Erythroblast (primary cell): ENCODE measurements around the gene CPN1.

Experiments
- GATA1 ChIP-seq: IDR thresholded peaks from 2 replicates; pipeline ENCODE4 v1.6.1; 2011; ENCODE audit warnings: low read depth, mild to moderate bottlenecking, control low read depth, low read length, moderate library complexity
- POLR2A ChIP-seq: IDR thresholded peaks from 2 replicates; pipeline ENCODE4 v1.6.1; 2011; ENCODE audit warnings: mild to moderate bottlenecking, low read length

- TF ChIP-seq POLR2A (no peak), GATA1 (no peak)
Measured at GRCh38 chr10:100008142-100008522, 73.5 kb downstream of the CPN1 start.
